Activated gamma-delta T cell treated with anti-CD3 and anti-CD28 coated beads, Interleukin-2, amount 50 U/mL, for 16 hours (primary cell): Measurements from ENCODE around the gene TTL.
"Not testable (repeated sequence)": the region's sequence is repeated elsewhere in the genome, so short reads cannot be mapped to it uniquely, and the experiment has no call there.

Experiments
- DNase-seq: peaks from one replicate; pipeline ENCODE4 v3.0.0-alpha.2; 2020; ENCODE audit warnings: low read depth

The TTL gene

GRCh38 chr2:112520234-112520783 lies 38.4 kb downstream of the TTL start:
- DNase-seq = no peak

- no peak for DNase-seq
These were observed 41.4 kb downstream of the TTL start for GRCh38 chr2:112523291-112523777.

GRCh38 chr2:112524276-112524675 lies 42.3 kb downstream of the TTL start:
- DNase-seq = not testable (repeated sequence)

- no peak for DNase-seq
These were observed 46.6 kb downstream of the TTL start for GRCh38 chr2:112528541-112528940.

GRCh38 chr2:112529757-112530156 lies 47.8 kb downstream of the TTL start:
- no peak for DNase-seq

- no peak for DNase-seq
These were observed 48.8 kb downstream of the TTL start for GRCh38 chr2:112530728-112531127.

- DNase-seq = no peak
These were observed 52.9 kb downstream of the TTL start for GRCh38 chr2:112534826-112535225.

- DNase-seq = not testable (repeated sequence)
These were observed 54.7 kb downstream of the TTL start for GRCh38 chr2:112536665-112537064.

GRCh38 chr2:112539306-112539705 lies 57.4 kb downstream of the TTL start:
- no peak for DNase-seq

GRCh38 chr2:112540906-112541305 lies 59.0 kb downstream of the TTL start:
- DNase-seq = no peak

- peak; percentile 55 for DNase-seq
These were observed 59.6 kb downstream of the TTL start for GRCh38 chr2:112541315-112542122.

GRCh38 chr2:112542123-112542983 lies 60.4 kb downstream of the TTL start, which contains the start of gene POLR1B:
TSS of gene POLR1B (plus strand) at chr2:112542465. CDS start at chr2:112542495, 30 bp downstream.
- DNase-seq = peak; percentile 58

GRCh38 chr2:112542984-112543661 lies 61.2 kb downstream of the TTL start:
- DNase-seq = no peak

- no peak for DNase-seq
These were observed 65.4 kb downstream of the TTL start for GRCh38 chr2:112547333-112547732.

- DNase-seq = no peak
These were observed 67.0 kb downstream of the TTL start for GRCh38 chr2:112548980-112549379.

- no peak for DNase-seq
These were observed 84.1 kb downstream of the TTL start for GRCh38 chr2:112566104-112566503.

- not testable (repeated sequence) for DNase-seq
These were observed 84.6 kb downstream of the TTL start for GRCh38 chr2:112566508-112566907.

- DNase-seq = no peak
These were observed 90.0 kb downstream of the TTL start for GRCh38 chr2:112572005-112572404.

GRCh38 chr2:112577756-112578155 lies 95.8 kb downstream of the TTL start:
- no peak for DNase-seq

- DNase-seq = no peak
These were observed 97.3 kb downstream of the TTL start for GRCh38 chr2:112579241-112579640.

- DNase-seq = no peak
These were observed 98.1 kb downstream of the TTL start for GRCh38 chr2:112580084-112580483.

GRCh38 chr2:112582314-112582746 lies 100.4 kb downstream of the TTL start:
- DNase-seq = no peak
